ENCODE data around the gene CACNA1B.

Gene CACNA1B

DNA sequence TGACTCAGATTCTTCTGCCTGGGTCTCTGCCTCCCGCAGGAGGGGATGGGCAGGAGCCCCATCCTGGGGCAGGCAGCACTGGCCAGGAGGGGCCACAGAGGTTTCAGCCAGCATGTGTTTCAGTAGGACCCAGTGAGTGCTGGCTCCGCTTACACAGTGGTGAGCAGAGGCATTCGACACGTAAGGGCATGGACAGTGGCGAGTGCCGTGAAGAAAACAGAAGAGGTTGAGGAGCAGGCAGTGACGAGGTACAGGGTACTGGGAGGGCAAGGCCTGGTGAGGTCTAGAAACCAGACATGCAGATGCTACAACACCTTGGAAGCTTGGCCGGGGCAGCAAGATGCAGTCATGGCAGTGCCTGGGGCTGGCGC is 41.5 kb downstream of the CACNA1B start:
- no peak for DNase-seq (ENCODE audit: low read depth, low spot score)

DNA sequence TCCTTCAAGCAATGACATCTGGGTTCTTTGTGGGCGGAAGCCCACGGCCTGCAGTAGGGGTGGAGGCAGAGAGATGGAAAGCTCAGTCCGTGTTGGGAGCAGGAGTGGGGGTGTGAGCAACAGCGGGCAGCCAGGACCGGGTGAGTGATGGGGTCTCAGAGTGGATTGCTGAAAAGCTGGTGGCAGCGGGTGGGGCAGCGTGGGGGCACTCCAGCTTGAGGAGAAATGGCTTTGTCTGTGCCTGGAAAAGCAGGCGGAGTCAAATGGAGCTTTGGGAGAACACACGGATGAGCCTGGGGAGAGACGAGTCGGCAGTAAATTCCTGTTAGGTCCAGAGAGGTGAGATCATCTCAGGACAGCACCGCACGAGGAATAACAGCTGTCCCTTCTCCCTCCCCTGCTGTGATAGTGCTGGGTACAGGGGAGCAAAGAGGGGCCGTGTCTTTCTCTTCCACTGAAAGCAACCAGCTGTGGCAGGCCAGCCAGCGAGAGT is 42.1 kb downstream of the CACNA1B start:
- DNase-seq (ENCODE audit: low read depth, low spot score): peak; percentile 33

DNA sequence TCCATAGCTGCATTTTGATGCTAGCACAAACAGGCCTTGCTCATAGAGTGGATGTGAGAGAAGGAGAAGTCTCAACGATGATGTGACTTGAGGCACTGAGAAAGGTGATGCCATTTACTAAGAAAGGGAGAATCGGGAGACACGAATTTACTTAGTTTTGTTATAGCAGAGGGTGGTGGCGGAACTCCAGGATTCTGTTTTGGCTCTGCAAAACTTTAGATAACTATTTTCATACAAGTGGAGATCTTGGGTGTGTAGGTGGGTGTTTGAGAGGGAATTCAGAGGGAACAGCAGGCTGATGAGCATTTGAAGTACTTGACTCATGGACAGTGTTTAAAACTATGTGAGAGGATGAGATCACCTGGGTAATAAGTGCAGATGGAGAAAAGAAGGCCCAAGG is 43.2 kb downstream of the CACNA1B start:
- DNase-seq (ENCODE audit: low read depth, low spot score): no peak

DNA sequence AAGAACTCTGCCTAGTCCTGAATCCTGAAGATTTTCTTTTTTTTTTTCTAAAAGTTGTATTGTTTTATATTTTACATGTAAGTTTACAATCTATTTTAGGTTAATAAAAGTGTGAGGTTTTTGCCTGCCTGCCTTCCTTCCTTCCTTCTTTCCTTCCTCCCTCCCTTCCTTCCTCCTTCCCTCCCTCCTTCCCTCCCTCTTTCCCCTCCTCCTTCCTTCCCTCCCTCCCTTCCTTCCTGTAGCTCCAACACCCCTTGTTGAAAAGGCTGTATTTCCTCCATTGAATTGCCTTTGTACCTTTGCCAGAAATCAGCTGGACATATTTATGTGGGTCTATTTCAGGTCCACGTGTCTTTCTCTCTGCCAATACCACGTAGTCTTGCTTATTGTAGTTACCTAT is 46.6 kb downstream of the CACNA1B start:
- no peak for DNase-seq (ENCODE audit: low read depth, low spot score)

- DNase-seq (ENCODE audit: low read depth, low spot score): no peak
Measured at GRCh38 chr9:137924761-137925369, 47.3 kb downstream of the CACNA1B start.

DNA sequence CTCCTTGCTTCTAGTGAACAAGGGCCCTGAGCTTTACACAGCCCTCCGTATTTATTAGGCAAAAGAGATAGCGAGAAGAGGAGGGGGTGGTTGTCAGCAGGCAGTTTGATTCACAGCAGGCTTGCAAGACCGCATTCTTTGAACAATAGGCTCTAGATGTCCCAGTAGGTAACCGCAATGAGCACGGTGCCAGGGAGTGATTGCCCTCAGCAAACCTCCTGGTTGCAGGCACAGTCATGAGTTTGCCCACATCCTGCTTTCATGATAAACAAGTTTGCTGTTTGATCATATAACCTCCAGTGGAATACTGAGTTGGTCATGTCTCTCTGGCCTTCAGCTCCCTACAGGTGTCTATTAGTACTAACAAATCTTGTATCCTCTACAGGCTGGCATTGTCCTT is 66.1 kb downstream of the CACNA1B start:
- DNase-seq (ENCODE audit: low read depth, low spot score): no peak

DNA sequence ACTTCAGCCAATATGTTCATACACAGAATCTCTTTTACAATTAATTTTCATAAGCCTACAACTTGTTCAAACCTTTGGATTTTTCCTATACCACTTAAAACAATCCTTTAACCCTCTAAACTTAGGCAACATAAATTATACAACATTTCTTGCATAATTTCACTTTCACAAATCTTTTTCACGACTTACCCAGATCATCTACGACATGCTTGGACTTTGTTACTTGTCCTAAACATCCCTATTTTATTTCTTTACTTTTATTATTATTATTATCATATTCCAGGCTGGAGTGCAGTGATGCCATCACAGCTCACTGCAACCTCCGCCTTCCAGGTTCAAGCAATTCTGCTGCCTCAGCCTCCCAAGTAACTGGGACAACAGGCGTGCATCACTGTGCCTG is 68.0 kb downstream of the CACNA1B start:
- no peak for DNase-seq (ENCODE audit: low read depth, low spot score)

GRCh38 chr9:137946993-137947392 is 69.4 kb downstream of the CACNA1B start:
- no peak for DNase-seq (ENCODE audit: low read depth, low spot score)

GRCh38 chr9:137948642-137949041 is 71.1 kb downstream of the CACNA1B start:
- DNase-seq (ENCODE audit: low read depth, low spot score): no peak

DNA sequence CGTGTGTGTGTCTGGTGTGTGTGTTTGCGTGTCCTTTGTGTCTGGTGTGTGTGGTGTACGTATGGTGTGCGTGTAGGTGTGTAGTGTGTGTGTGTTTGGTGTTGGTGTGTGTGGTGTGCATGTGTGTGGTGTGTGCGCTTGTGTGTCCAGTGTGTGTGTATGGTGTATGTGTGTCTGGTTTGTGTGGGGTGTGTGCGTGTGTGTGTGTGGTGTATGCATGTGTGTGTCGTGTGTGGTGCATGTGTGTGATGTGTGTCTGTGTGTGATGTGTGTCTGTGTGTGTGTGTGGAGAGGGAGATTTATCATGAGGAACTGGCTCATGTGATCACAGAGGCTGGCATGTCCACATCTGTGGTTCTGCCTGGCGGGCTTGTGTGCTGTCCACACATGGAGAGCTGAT is 71.7 kb downstream of the CACNA1B start:
- no peak for DNase-seq (ENCODE audit: low read depth, low spot score)

- no peak for DNase-seq (ENCODE audit: low read depth, low spot score)
Measured at GRCh38 chr9:137951107-137951506, 73.5 kb downstream of the CACNA1B start.

DNA sequence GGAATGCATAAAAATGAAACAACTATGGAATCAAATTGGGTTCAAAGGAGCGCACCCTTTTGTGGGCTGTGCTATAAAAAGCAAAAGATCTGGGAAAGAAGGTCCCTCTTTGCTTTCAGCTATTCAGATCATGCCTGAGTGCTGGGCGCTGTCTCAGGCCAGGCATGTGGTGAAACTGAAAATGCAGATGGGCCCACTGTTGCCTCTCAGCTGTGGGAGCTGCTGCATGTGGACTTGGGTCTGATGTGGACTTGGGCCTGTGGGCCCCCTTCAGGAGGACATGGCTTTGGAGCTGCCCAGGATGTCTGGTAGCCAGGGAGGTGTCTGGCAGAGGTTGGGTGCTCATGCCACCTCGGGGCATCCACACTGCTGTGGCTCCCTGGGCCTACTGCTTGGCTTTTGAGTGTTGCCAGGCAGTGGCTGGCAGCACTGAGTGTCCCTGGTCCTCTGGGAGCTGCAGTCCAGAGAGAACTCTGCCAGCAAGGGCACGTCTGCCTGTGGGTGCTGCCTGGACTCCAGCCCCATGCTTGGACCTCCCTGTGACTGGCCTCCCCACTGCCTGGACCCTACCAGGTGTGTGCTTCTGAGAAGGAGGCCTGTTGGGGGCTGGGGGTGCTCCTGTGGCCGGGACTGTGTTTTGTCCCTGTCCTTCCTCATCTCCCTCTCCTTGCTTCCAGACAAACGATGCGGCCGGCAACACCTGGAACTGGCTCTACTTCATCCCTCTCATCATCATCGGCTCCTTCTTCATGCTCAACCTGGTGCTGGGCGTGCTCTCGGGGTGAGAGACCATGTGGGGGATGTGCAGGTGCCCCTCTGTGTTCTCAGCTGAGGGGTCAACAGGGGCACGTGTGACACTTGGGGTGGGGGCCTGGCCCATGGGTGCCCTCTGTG is 74.3 kb downstream of the CACNA1B start:
- no peak for DNase-seq (ENCODE audit: low read depth, low spot score)

DNA sequence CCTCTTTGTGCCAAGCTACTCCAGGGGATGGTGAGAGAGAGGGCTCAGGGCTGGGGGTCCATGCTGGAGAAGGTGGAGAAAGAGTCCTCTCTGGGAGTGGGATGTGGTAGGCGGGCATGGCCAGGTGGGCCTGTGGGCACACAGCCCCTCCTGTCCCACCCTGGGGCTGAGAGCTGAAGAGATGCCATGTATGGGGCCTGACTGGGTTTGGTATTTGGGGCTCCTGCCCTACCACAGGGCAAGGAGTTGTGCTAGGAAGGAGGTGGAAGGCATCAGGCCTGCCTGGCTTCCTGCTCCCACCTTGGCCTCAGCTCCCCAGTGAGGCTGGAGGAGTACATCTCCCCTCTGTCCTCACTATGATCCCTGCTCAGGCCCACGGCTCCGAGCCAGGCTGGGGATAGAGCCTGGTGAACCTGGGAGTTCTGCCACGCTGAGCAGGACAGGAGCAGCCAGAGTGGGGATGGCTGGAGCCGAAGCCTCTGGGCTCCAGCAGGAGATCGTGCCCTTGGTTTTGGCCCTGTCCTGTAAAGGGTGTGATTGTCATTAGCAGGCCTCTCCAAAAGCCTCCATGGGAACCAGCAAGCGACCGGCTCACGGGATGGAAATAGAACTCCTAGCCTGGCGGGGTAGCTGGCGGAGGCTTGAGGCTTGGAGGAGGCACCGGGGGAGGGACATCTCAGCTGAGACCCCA is 75.5 kb downstream of the CACNA1B start:
- DNase-seq (ENCODE audit: low read depth, low spot score): no peak

GRCh38 chr9:137953683-137954438 is 76.3 kb downstream of the CACNA1B start:
- no peak for DNase-seq (ENCODE audit: low read depth, low spot score)

GRCh38 chr9:137955224-137955570 is 77.6 kb downstream of the CACNA1B start:
- no peak for DNase-seq (ENCODE audit: low read depth, low spot score)

DNA sequence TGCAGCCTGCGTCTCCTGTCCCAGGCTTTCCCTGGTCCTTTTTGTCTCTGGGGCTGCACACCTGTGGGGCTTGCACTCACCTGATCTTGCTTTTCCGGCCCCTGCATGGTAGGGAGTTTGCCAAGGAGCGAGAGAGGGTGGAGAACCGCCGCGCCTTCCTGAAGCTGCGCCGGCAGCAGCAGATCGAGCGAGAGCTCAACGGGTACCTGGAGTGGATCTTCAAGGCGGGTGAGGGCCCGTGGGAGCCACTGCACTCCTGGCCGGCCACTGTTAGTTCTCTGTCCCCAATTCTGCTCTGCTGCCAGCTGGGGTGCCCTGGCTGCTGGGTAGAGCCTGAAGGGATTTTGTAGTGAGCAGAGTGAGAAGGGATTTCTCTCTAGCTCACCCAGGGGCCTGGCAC is 78.0 kb downstream of the CACNA1B start:
- DNase-seq (ENCODE audit: low read depth, low spot score): no peak

DNA sequence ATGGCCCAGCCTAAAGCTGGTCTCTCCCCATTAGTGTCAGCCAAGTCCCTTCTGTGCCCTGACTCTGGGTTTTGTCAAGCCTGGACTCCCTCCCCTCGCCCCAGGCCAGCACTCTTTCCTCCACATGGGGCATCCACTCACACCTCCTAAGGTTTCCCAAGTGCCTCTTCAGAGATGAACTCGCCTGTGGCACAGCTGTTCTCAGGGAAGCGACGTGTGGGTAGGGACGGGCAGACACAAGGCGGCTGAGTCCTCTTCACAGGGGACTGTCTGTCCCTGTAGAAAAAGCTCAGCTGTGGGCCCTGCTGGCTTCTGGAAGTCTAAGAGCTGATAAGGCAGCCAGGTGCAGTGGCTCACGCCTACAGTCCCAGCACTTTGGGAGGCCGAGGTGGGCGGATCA is 78.5 kb downstream of the CACNA1B start:
- no peak for DNase-seq (ENCODE audit: low read depth, low spot score)

DNA sequence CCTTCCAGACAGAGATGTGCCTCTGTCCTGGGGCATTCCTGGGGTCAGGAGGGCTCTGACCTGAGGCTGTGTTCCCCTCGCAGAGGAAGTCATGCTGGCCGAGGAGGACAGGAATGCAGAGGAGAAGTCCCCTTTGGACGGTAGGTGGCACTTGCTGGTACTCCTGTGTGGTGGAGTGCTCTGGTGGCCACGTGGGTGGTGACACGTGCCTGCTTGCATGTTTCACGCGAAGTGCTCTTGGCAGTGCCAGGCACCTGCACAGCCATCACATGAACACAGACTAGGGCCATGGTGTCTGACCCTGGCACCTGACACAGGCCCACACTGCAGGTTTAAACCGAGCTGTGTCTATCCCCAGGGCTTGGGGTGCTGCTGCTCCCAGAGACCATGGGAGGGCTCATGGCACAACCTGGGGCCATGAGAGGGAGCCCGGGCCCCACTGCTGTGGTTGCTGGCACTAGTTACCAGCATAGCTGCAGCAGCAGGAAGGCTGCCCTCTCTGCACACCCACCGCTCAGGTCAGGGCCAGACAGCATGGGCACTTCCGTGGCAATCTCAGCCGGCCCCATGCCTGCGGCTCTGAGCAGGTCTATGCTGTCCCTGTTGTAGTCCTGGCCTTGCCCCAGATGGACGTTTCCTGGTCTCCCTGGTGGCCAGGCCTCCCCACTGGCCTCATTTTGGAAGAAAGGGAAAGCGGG is 79.3 kb downstream of the CACNA1B start:
- DNase-seq (ENCODE audit: low read depth, low spot score): no peak

GRCh38 chr9:137959641-137960411 is 82.2 kb downstream of the CACNA1B start:
- DNase-seq (ENCODE audit: low read depth, low spot score): no peak

DNA sequence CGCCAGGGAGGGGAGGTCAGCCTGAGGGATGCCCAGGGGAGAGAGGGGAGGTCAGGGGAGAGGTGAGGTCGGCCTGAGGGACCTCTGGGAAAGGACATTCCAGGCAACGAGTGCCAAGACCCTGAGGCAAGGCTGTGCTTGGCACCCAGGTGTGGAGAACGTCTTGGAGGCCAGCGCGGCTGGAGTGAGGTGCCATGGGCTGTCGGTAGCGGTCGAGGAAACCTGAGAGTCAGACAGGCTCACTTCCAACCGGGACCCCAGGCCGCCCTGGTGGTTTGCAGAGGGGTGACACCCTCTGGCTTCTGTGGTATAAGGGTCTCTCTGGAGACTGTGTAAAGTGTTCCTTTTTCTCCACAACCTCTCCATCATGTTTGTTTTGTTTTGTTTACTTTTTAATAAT is 82.9 kb downstream of the CACNA1B start:
- DNase-seq (ENCODE audit: low read depth, low spot score): peak; percentile 52

DNA sequence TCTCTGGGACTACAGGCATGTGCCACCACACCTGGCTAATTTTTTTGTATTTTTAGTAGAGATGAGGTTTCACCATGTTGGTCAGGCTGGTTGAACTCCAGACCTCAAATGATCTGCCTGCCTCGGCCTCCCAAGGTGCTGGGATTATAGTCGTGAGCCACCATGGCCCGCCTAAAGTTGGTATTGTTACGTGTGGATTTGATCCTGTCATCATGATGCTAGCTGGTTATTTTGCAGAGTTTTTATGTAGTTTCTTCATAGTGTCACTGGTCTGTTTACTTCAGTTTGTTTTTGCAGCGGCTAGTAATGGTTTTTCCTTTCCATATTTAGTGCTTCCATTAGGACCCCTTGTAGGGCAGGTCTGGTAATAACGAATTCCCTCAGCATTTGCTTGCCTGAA is 85.9 kb downstream of the CACNA1B start:
- no peak for DNase-seq (ENCODE audit: low read depth, low spot score)
